GM18951 (cell line): ENCODE data around the gene SORCS3.

ENCODE experiments used
- POLR2A ChIP-seq: IDR thresholded peaks from 4 replicates; pipeline ENCODE4 v1.6.1; 2011; ENCODE audit warnings: mild to moderate bottlenecking; ENCODE audit not compliant: insufficient read length, insufficient read depth; ENCODE audit errors: extremely low read depth
- in situ Hi-C: fragments of 300-500 bp; cut with MboI; formaldehyde crosslinking; loops from one replicate; pipeline ENCODE4 v1.12.0; 2022; ENCODE audit warnings: low sequenced_read_pairs, mixed read lengths, inconsistent platforms; ENCODE audit not compliant: unreplicated experiment

Gene SORCS3

GRCh38 chr10:104659809-104660208 lies 18.7 kb downstream of the SORCS3 start:
- no peak for TF ChIP-seq POLR2A
- in situ Hi-C loops: no loop called here

- in situ Hi-C loops: no loop called here
- TF ChIP-seq POLR2A: no peak
These were observed 22.0 kb downstream of the SORCS3 start for GRCh38 chr10:104663076-104663475.

GRCh38 chr10:104663563-104663962 lies 22.5 kb downstream of the SORCS3 start:
- in situ Hi-C loops: no loop called here
- no peak for TF ChIP-seq POLR2A

GRCh38 chr10:104664205-104664604 lies 23.1 kb downstream of the SORCS3 start:
- TF ChIP-seq POLR2A: no peak
- in situ Hi-C loops: no loop called here

GRCh38 chr10:104665174-104665573 lies 24.1 kb downstream of the SORCS3 start:
- in situ Hi-C loops: no loop called here
- no peak for TF ChIP-seq POLR2A

- in situ Hi-C loops: no loop called here
- TF ChIP-seq POLR2A: no peak
These were observed 25.0 kb downstream of the SORCS3 start for GRCh38 chr10:104666106-104666505.

- no peak for TF ChIP-seq POLR2A
- in situ Hi-C loops: no loop called here
These were observed 35.8 kb downstream of the SORCS3 start for GRCh38 chr10:104676874-104677273.

- in situ Hi-C loops: no loop called here
- no peak for TF ChIP-seq POLR2A
These were observed 37.6 kb downstream of the SORCS3 start for GRCh38 chr10:104678658-104679057.

GRCh38 chr10:104680467-104681401 lies 39.6 kb downstream of the SORCS3 start:
- in situ Hi-C loops: no loop called here
- no peak for TF ChIP-seq POLR2A

GRCh38 chr10:104681485-104681884 lies 40.4 kb downstream of the SORCS3 start:
- in situ Hi-C loops: no loop called here
- no peak for TF ChIP-seq POLR2A

GRCh38 chr10:104683567-104683966 lies 42.5 kb downstream of the SORCS3 start:
- no peak for TF ChIP-seq POLR2A
- in situ Hi-C loops: no loop called here

- in situ Hi-C loops: no loop called here
- TF ChIP-seq POLR2A: no peak
These were observed 45.7 kb downstream of the SORCS3 start for GRCh38 chr10:104686829-104687228.

GRCh38 chr10:104688251-104689042 lies 47.4 kb downstream of the SORCS3 start:
- no peak for TF ChIP-seq POLR2A
- in situ Hi-C loops: no loop called here
